HG02885 (cell line): ENCODE measurements around the gene FGG.

ENCODE experiments used
- ATAC-seq: cut with Tn5 transposase; IDR thresholded peaks from one replicate; pipeline ENCODE4 v1.9.1; 2021; ENCODE audit warnings: mild to moderate bottlenecking; ENCODE audit not compliant: unreplicated experiment, poor library complexity

FGG gene

GRCh38 chr4:154612472-154613414 lies at the start of gene FGG:
Gene FGG (minus strand): TSS chr4:154612656. CDS start chr4:154612609, 47 bp downstream.
- no peak for ATAC-seq

- ATAC-seq = no peak
Observed at GRCh38 chr4:154660052-154660451, 47.6 kb upstream of the FGG start.

- ATAC-seq = no peak
Observed at GRCh38 chr4:154658680-154659405, 46.4 kb upstream of the FGG start.

- no peak for ATAC-seq
Observed at GRCh38 chr4:154643493-154643892, 31.0 kb upstream of the FGG start.

GRCh38 chr4:154642373-154643009 lies 30.0 kb upstream of the FGG start:
- ATAC-seq = no peak

GRCh38 chr4:154640999-154641398 lies 28.5 kb upstream of the FGG start:
- no peak for ATAC-seq

- peak; percentile 41 for ATAC-seq
Observed at GRCh38 chr4:154634058-154634457, 21.6 kb upstream of the FGG start.

GRCh38 chr4:154631828-154632227 lies 19.4 kb upstream of the FGG start:
- no peak for ATAC-seq

GRCh38 chr4:154630324-154630723 lies 17.9 kb upstream of the FGG start:
- no peak for ATAC-seq

- peak; percentile 93 for ATAC-seq
Observed at GRCh38 chr4:154626793-154627484, 14.5 kb upstream of the FGG start.

GRCh38 chr4:154625971-154626370 lies 13.5 kb upstream of the FGG start:
- no peak for ATAC-seq

GRCh38 chr4:154623995-154624394 lies 11.5 kb upstream of the FGG start:
- no peak for ATAC-seq

- no peak for ATAC-seq
Observed at GRCh38 chr4:154623436-154623835, 11.0 kb upstream of the FGG start.

- ATAC-seq = peak; percentile 52
Observed at GRCh38 chr4:154622598-154622997, 10.1 kb upstream of the FGG start.

GRCh38 chr4:154620111-154620510 lies 7.7 kb upstream of the FGG start:
- ATAC-seq = no peak

- ATAC-seq = peak; percentile 79
Observed at GRCh38 chr4:154618708-154619315, 6.4 kb upstream of the FGG start.

GRCh38 chr4:154617820-154618317 lies 5.4 kb upstream of the FGG start:
- no peak for ATAC-seq

- ATAC-seq = peak; percentile 89
Observed at GRCh38 chr4:154616731-154617130, 4.3 kb upstream of the FGG start.

- ATAC-seq = no peak
Observed at GRCh38 chr4:154616287-154616686, 3.8 kb upstream of the FGG start.

- no peak for ATAC-seq
Observed at GRCh38 chr4:154615211-154615610, 2.8 kb upstream of the FGG start.
